Measurements from ENCODE around the gene HDDC2.

Gene HDDC2

DNA sequence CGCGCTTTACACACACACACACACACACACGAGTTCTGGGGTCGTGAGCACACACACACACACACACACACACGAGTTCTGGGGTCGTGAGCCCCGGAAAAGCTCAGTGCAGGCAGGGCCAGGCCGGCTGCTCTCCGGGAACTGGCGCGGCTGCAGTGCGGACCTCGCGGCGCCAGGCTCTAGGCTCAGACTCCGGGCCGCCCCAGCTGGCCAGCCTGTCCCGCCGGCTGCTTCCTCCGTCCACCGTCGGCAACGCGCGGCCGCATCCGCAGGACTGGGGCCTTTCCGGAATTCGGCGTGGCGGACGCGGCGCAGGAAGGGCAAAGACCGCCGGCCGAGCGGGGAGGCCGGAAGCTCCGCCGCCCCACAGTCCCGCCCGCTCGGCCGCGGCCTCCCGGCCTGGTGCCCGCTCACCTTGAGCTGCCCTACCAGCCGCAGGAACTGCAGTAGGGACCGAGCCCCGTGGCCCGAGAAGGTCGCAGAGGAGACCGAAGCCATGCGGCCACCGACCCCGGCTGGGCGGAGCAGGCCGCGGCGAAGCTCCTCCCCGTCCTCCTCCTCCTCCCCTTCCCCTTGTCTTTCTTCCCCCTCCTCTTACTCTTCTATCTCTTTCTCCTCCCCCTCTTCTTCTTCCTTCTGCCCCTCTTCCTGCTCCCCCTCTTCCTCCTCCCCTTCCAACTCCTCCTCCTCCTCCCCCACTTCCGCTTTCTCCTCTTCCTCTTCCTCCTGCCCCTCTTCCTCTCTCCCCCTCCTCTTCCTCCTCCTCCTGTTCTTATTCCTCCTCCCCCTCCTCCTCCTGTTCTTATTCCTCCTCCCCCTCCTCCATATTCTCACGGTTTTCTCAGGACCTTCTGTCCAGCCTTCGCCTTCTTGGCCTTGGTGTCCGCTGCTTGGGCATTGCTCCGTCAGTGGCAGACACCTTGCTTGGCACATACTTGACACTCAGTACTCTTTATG, at the start of gene HDDC2:
HDDC2 (minus strand) TSS at position 533 of the 957 bp plus-strand sequence; CDS start at position 498, 35 bp downstream.
- FAIRE-seq (peak; percentile 63), DNase-seq (ENCODE audit: extremely low spot score, insufficient read length, low read depth) (peak; percentile 57)

DNA sequence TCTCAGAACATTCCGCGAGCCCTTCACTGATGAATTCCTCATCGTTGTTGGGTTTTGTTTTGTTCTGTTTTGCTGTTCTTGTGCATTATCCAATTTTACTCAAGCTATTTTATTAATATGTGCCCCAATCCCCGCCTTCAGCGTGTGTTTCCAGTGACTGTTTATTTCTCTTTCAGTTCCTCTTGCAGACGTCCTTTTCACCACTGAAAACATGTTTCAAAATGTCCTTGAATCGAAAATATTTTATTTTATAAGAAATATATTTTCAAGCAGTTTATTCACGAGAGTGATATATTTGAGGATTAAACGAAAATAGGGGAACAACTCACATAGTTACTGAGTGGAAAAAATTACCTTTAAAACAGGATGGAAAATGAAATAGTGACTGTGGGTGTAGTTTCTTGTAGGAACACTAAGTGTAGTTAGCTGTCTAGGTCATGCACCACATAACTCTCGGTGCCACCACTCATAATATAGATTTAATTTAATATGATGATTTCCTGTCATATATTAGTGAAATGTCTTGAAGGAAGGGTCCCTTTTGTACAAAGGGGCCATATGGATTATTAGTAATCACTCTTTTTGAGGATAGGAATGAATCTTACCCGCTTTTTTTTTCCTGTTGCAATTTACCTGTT, 45.3 kb upstream of the HDDC2 start:
- DNase-seq (ENCODE audit: extremely low spot score, insufficient read length, low read depth): no peak
- FAIRE-seq: peak; percentile 73

DNA sequence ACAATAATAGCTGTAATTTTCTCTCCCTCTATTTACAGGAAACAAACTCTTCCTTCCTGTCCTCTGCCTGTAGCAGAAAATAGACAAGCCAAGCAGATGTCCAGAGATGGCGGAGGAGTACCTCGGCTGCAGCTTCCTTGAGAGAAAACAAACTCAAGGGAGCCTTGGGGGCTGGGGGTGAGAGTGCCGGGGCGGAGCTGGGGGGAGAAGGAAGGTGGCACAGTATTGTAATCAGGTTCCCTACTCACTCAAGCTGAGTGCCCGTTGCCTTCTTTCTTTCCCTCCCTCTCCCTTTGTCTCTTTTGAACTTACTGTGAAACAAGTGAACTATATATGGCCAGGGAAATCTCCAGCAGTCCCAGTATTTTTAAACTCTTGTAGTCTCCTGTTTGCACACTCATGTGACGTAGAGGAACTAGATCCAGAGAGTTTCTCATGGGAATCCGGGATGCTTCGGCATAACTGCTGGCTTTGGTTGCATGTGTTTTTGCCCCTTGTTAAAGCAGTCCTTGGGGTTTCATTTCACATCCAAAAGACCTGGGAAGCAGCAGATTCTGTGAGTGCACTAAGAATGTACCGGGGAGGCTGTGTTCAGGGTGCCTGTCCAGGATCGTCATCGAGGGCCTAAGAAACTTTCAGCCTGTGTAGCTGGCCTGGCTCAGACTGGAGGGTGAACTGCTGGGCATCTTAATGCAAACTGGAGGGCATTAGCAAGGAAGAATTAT, 44.6 kb upstream of the HDDC2 start:
- FAIRE-seq (peak; percentile 67), DNase-seq (ENCODE audit: extremely low spot score, insufficient read length, low read depth) (no peak)

DNA sequence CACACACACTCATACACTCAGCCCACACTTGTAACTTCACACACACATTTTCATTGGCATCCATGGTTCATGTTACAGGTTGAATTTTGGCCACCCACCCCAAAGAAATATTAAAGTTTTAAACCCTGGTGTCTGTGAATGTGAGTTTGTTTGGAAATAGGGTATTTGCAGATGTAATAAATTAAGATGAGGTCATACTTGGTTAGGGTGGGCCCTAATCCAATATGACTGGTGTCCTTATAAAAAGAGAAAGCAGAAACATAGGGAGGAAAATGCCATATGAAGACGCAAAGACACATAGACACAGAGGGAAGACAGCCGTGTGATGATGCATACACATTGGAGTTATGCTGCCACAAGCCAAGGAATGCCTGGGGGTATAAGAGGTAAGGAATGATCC, 39.7 kb upstream of the HDDC2 start:
- no peak for FAIRE-seq
- DNase-seq (ENCODE audit: extremely low spot score, insufficient read length, low read depth): no peak

DNA sequence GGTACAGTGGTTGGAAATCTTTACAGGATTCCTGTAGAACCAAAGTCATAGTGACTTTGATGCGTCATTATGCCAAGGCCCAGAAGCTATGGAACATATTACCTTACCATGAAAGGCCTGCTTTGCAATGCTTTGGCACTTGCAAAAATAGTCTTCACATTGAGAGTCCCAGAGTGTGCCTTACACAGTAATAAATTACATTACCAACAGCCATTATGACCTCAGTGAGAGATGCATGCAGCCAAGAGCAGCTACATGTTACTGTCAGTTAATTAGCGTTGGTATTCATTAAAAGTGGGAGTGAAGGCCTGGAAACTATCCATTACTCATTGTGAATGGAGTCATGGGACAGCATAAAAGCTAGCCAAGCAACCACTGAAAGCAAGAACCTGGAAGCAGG, 39.2 kb upstream of the HDDC2 start:
- FAIRE-seq (no peak), DNase-seq (ENCODE audit: extremely low spot score, insufficient read length, low read depth) (no peak)

DNA sequence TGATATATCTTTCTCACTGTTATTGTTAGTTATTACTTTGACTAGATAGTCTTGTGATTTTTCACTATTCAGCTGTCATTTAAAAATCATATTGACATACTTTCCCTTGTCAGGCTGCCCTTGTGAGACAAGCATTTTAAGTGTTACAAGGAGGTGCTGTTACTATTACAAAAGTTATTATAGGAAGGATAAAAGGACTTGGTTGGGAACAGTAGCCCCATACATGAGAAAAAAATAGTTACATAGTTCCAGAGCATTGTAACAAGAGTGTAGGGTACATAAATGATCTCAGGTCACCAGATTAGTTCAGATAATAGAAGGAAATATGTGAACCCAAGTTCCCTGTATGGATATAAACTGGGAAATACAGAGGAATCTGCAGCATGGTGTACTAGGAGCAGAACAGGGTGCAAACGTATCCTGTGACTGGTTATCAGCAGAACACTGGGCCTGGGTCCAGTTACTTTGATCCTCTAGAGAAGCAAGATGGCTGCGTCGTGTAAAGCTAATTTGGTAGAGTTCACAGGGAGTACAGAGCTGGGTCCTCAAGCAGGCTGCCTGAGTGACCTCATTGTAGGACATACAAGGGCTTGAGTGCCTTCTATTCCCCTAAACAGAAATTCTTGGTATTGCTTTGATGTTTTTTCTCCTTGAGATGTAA, 38.5 kb upstream of the HDDC2 start:
- DNase-seq (ENCODE audit: extremely low spot score, insufficient read length, low read depth): no peak
- no peak for FAIRE-seq

GRCh38 chr6:125339653-125340052, 37.9 kb upstream of the HDDC2 start:
- FAIRE-seq (no peak), DNase-seq (ENCODE audit: extremely low spot score, insufficient read length, low read depth) (no peak)

DNA sequence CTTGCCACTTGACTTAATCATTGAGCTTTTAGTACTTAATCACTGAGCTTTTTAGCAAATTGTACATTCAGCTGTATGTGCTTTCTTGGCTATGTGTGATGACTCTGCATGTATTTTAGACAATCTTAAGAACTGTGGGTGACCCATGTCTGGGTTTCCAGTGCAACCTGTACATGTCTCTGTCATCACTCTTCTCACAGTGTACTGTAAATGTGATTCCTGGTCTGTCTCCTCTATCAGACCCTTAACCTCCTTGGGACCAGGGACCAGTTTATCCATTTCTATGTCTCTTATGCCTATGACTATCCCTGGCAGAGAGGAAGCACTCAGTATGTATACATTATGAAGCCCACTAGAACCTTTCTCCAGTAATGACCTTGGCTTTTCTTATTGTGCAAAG, 36.6 kb upstream of the HDDC2 start:
- FAIRE-seq (no peak), DNase-seq (ENCODE audit: extremely low spot score, insufficient read length, low read depth) (no peak)

DNA sequence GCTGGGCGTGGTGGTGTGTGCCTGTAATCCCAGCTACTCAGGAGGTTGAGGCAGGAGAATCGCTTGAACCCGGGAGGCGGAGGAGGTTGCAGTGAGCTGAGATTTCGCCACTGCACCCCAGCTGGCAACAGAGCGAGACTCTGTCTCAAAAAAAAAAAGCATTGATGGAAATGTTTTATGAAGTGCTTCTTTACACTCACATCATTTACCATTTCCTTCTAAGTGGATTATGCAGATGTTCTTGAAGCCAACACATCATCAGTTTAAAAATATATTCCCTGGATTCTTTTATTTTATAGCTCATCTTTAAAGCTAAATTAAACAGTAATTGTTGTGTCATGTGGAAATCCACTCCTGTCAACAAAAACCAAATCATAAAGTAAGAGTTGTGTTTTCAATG, 35.9 kb upstream of the HDDC2 start:
- FAIRE-seq: no peak
- DNase-seq (ENCODE audit: extremely low spot score, insufficient read length, low read depth): no peak

DNA sequence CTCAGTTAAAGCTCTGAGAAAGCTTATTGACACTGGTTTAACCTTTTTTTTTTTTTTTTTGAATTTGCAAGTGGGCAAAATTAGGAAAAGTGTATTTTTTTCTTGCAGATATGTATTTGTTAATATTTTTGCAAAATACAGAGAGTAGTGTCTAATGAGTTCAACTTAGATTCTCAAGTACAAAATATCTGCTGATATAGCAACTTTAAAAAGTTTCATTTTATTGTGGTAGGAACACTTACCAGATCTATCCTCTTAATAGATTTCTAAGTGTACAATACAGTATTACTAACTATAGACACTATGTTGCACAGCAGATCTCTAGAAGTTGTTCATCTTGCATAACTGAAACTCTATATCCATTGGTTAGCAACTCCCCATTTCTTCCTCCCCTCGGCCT, 30.9 kb upstream of the HDDC2 start:
- DNase-seq (ENCODE audit: extremely low spot score, insufficient read length, low read depth) (no peak), FAIRE-seq (no peak)

DNA sequence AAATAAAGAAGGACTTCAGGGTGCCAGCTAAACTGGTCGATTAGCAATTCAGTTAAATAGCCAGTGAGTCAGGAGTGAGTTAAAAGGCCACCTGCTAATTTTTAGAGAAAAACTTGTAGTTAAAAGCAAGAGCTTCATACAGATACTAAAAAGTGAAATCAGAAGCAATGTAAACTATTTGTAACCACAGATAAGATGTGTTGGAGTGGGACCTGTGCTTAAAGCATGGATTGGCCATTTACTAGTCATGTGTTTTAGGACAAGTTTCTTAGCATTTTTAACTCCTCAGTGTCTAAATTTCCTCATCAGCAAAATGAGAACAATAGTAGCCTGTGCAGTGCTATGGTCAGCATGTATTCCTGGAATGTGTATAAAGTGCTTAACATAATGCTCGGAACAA, 23.8 kb upstream of the HDDC2 start:
- FAIRE-seq (no peak), DNase-seq (ENCODE audit: extremely low spot score, insufficient read length, low read depth) (no peak)

- DNase-seq (ENCODE audit: extremely low spot score, insufficient read length, low read depth) (no peak), FAIRE-seq (no peak)
Observed at GRCh38 chr6:125323376-125323775, 21.6 kb upstream of the HDDC2 start.

DNA sequence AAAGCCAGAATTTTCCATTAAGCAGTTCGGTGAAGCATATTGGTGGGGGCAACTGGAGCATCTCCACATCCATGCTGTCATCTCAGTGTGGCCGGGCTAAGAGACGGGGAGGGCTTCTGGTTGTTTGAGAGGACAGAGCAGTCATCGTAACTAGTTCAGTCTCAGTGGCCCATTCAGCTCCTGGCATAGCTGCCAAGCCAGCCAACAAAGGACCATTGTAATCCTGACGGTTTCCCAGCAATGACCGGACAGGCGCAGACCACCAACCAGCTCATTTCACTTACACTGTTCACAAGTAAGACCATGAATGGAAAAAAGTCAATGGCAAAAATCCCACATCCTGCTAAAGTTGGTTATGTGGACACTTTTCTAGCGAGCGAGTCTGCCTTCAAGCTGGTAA, 14.9 kb upstream of the HDDC2 start:
- FAIRE-seq (no peak), DNase-seq (ENCODE audit: extremely low spot score, insufficient read length, low read depth) (no peak)

GRCh38 chr6:125315548-125315947, 13.8 kb upstream of the HDDC2 start:
- DNase-seq (ENCODE audit: extremely low spot score, insufficient read length, low read depth) (no peak), FAIRE-seq (no peak)

DNA sequence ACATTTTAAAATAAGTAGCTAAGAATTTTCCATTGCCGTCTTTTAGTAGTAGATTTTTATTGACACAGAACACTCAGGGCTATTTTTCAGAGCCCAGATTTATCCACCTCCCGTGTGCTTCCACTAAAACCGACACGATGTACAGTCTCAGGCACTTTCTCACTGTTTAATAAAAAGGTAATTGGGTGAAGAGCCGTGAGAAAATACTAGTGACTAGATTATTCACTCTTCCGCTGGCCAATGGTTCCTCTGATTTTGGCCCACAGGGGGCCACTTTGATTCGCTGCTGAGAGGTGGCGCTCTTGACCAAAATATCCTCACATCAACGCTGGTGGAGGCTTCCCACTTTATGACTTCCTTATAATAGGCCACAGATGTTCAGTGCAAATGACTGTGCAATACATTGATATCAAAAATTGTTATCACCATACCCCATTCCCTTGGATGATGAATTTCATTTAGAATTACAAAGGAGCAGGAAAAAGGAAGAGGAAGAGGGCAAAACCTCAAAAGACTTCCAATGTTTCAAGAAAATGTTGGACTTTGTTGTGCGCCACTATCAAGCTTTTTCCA, 12.3 kb upstream of the HDDC2 start:
- DNase-seq (ENCODE audit: extremely low spot score, insufficient read length, low read depth) (no peak), FAIRE-seq (peak; percentile 84)

- FAIRE-seq: no peak
- no peak for DNase-seq (ENCODE audit: extremely low spot score, insufficient read length, low read depth)
Observed at GRCh38 chr6:125312950-125313349, 11.2 kb upstream of the HDDC2 start.

DNA sequence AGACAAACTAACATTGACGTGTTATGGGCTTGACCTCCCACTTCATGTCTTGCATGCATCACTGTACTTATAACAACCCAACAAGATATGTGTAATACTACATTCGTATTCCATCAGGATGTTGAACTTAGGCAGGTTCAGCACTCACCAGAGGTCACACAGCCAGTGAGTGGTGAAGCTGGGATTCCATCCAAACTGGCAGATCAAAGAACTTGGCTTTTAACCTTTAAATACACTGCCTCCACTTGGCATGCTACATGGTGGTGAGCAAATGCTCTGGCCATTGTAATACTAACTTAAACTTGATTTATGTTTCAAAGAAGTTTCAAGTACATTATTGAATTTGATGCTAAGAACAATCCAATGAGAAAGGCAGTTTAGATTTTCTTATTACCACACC, 10.7 kb upstream of the HDDC2 start:
- DNase-seq (ENCODE audit: extremely low spot score, insufficient read length, low read depth) (no peak), FAIRE-seq (no peak)

DNA sequence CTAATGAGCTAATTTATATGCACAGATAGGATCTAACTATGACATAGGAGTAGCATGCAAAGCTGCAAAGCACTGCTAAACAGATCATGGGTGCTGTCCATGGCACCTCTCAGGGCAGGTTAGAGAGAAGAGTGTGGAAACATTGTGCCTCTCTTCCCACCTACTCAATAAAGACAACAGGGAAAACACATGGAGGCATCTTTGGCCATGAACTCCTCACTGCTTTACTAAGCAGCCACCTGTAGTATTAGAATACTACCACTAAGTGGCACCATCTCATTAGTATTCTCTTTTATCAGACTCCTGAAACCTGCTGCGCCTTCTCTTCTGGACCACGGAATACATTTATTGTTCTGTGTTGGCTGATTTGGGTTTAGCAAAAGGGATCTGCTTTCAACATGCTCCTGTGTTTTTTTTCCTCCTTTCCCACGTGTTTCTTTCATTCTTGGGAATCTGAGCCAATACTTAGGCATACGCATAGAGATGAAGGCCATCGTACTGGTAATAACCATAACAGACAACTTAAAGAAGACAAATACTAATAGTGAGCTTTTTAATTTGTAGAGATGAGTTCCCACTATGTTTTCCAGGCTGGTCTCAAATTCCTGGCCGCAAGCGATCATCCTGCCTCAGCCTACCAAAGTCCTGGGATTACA, 9.4 kb upstream of the HDDC2 start:
- DNase-seq (ENCODE audit: extremely low spot score, insufficient read length, low read depth) (no peak), FAIRE-seq (peak; percentile 78)

DNA sequence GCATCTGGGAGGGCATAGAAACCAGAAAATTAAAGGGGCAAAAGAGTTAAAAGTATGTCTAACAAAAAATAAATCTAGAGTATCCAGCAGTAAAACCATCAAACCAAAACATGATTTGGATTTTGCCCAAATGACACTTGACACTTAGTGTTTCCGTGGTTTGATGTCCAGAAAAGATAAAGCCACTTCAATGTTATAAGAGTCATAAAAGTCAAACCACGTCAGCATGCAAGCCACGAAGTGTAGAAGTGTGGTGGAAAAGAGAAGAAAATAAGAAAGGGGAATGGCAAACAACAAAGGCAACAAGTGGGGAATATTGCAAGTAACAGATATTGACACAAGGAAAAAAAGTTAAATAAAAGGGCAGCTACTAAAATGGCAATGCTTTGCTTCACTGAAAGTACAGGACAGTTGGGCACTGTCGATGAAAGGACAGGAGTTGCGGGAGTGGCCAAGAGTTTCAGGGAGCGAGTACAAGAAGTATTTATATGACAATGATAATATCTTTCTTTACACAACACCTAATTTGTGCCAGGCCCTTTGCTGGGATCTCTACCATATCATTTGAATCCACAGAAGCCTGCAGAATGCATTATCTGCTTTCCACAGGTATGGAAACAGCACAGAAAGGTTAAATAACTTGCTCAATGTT, 6.3 kb upstream of the HDDC2 start:
- DNase-seq (ENCODE audit: extremely low spot score, insufficient read length, low read depth) (no peak), FAIRE-seq (no peak)

All from GM18507 (cell line).